Measurements from ENCODE around the gene RAB33A. TPM values are rescaled to one million over a fixed set of nuclear protein-coding genes. Genes with fewer than 3 reads are reported as not detected.

The RAB33A gene
- total RNA-seq = 0.75 TPM
- long read RNA-seq = 0 reads

GRCh38 chrX:130171446-130172126, at the start of gene RAB33A:
TSS of gene RAB33A (plus strand) at chrX:130171962. CDS start at chrX:130172063, 101 bp downstream.
- H3K4me3 ChIP-seq = peak within 1 kb of the TSS; percentile 53
- DNase-seq = peak; percentile 64
- ATAC-seq = peak; percentile 59
- no peak for TF ChIP-seq CTCF (IDR thresholded peaks at IDR 0.05)
- H3K27me3 ChIP-seq = no peaks in the 10 kb centered on the region
- H3K4me1 ChIP-seq = peaks cover 15% of the 10 kb centered on the region
- intact Hi-C loops (cut with DNase I) = no loop called here
- H3K27ac ChIP-seq = peak within 1 kb of the TSS; percentile 51
- no peaks in the 10 kb centered on the region for H3K9me3 ChIP-seq
- no peaks in the 10 kb centered on the region for H3K36me3 ChIP-seq

GRCh38 chrX:130124577-130124976, 47.2 kb upstream of the RAB33A start:
- Histone ChIP-seq H3K36me3 (peaks cover 6% of the 10 kb centered on the region), H3K9me3 (no peaks in the 10 kb centered on the region), H3K4me1 (peaks cover 4% of the 10 kb centered on the region), H3K4me3 (no peak overlapping the region), H3K27ac (no peak overlapping the region), H3K27me3 (no peaks in the 10 kb centered on the region)
- intact Hi-C loops (cut with DNase I) = no loop called here
- DNase-seq = no peak
- no peak for ATAC-seq
- TF ChIP-seq CTCF (IDR thresholded peaks at IDR 0.05) = no peak

GRCh38 chrX:130125091-130125874, 46.5 kb upstream of the RAB33A start:
- no peak for TF ChIP-seq CTCF (IDR thresholded peaks at IDR 0.05)

GRCh38 chrX:130130990-130131389, 40.8 kb upstream of the RAB33A start:
- no peaks in the 10 kb centered on the region for H3K27me3 ChIP-seq
- ATAC-seq (no peak), DNase-seq (no peak)
- H3K4me1 ChIP-seq = no peaks in the 10 kb centered on the region
- no peak overlapping the region for H3K27ac ChIP-seq
- H3K9me3 ChIP-seq = no peaks in the 10 kb centered on the region
- intact Hi-C loops (cut with DNase I) = no loop called here
- no peak for TF ChIP-seq CTCF (IDR thresholded peaks at IDR 0.05)
- peaks cover 31% of the 10 kb centered on the region for H3K36me3 ChIP-seq
- no peak overlapping the region for H3K4me3 ChIP-seq

More at GRCh38 chrX:130125091-130125874, 46.5 kb upstream of the RAB33A start:
- intact Hi-C loops (cut with DNase I) = no loop called here
- DNase-seq (no peak), ATAC-seq (peak; percentile 7)
- peaks cover 2% of the 10 kb centered on the region for H3K4me1 ChIP-seq
- peaks cover 9% of the 10 kb centered on the region for H3K36me3 ChIP-seq
- H3K9me3 ChIP-seq = no peaks in the 10 kb centered on the region
- H3K27ac ChIP-seq = no peak overlapping the region
- H3K4me3 ChIP-seq = no peak overlapping the region
- H3K27me3 ChIP-seq = no peaks in the 10 kb centered on the region

GRCh38 chrX:130136496-130136895, 35.3 kb upstream of the RAB33A start:
- H3K36me3 ChIP-seq = peaks cover 33% of the 10 kb centered on the region

More at GRCh38 chrX:130136496-130136895, 35.3 kb upstream of the RAB33A start:
- intact Hi-C loops (cut with DNase I) = no loop called here
- ATAC-seq = peak; percentile 39
- no peaks in the 10 kb centered on the region for H3K27me3 ChIP-seq
- no peak overlapping the region for H3K27ac ChIP-seq
- H3K4me1 ChIP-seq = no peaks in the 10 kb centered on the region
- no peaks in the 10 kb centered on the region for H3K9me3 ChIP-seq
- no peak for TF ChIP-seq CTCF (IDR thresholded peaks at IDR 0.05)
- H3K4me3 ChIP-seq = no peak overlapping the region
- no peak for DNase-seq
